Stimulated activated CD4-positive, alpha-beta T cell treated with anti-CD3 and anti-CD28 coated beads, Interleukin-2, amount 100 ng/mL, for 24 hours (primary cell): ENCODE results near the gene ARHGAP42.

Experiments
- DNase-seq, 2 donors: peaks; one replicate each; pipeline ENCODE4 v3.0.0-alpha.2; 2020

The ARHGAP42 gene

DNA sequence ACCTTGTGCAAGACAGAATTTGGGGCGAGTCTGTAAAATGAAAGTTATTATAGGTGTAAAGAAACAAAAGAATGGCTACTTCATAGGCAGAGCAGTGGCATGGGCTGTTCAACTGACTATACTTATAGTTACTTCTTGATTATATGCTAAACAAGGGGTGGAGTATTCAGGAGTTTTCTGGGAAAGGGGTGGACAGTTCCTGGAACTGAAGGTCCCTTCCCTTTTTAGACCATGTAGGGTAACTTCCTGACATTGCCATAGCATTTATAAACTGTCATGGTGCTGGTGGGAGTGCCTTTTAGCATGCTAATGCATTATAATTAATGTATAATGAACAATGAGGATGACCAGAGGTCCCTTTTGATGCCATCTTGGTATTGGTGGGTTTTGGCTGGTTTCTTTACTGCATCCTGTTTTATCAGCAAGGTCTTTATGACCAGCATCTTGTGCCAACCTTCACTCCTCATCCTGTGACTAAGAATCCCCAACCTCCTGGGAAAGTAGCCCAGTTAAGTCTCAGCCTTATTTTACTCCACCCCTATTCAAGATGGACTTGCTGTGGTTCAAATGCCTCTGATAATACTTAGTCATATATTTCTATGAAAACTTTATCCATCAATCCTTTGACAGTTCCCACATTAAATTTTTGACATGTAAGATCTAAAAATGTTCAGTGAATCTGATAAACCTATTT is 118.6 kb downstream of the ARHGAP42 start:
- no peak for DNase-seq

DNA sequence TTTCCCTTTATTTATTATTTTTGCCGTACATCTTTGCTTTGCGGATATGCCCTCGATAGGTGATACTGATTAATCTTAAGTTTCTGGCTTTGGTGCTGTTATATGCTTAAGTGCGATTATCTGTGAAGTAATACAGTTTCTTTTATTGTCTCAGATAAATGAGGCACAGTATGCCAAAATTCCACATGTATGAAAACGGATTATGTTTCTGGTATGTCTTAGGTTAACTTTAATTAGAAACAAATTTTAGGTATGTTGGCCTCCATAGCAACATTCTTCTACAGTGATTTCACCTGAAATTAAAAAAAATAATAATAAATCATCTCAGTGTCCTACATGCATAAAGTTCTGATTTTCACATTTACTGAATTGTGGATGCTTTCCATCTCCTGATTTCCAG is 119.2 kb downstream of the ARHGAP42 start:
- DNase-seq: no peak

DNA sequence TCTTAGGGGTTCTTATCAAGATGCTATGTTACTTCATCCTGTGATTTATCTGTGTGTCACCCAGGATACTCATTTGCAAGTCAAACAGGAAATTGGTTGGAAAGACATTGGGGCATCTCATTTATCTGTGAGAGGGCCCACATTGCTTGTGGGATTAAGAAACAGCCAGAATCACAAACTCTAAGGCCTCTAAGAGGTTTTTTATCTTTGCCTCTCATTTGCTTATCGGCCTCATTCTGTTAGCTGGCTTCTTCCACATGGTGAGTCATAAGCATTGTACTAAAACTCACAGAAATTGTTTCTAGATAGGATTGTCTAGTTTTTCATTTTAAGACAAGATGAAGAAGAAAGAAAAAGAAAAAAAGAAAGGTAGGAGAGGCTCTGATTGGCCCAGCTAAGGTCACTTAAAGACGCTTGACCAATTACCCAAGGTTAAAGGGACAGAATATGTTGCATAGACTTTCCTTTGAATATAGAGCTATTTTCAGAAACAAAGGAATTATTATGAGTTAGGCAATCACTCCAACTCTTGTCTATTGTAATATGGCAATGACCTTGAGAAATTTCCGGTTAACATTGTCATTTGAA is 121.9 kb downstream of the ARHGAP42 start:
- no peak for DNase-seq

DNA sequence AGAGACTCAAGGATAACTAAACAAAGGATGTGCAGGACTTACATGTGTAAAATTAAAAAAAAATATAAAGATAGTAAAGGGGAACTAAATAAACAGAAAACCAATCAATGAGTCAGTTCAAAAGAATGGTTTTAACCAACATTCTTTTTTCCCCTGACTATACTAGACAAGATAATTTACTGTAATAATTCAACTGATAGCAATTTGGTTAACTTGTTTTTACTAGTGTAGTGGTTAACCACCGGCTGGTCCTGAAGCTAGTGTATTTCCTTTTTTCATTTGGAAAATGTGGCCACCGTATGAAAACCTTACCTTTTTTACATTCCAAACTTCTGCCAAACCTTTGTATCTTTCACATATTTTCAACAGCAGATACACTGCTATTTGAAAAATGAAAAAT is 123.1 kb downstream of the ARHGAP42 start:
- no peak for DNase-seq

DNA sequence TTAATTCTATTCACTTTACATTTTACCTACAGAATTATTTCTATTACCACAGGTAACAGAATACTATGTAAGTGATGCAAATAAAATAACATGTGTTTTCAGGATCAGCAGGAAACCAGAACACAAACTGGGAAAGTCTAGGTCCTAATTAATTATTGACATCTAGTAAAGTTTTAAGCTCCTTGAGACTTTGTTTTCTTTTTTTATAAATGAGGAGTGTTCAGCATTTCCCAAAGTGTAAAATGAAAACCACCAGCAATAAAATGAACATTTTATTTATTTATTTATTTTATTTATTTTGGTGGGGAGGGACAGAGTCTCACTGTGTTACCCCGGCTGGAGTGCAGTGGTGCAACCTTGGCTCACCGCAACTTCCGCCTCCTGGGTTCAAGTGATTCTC is 123.6 kb downstream of the ARHGAP42 start:
- no peak for DNase-seq

DNA sequence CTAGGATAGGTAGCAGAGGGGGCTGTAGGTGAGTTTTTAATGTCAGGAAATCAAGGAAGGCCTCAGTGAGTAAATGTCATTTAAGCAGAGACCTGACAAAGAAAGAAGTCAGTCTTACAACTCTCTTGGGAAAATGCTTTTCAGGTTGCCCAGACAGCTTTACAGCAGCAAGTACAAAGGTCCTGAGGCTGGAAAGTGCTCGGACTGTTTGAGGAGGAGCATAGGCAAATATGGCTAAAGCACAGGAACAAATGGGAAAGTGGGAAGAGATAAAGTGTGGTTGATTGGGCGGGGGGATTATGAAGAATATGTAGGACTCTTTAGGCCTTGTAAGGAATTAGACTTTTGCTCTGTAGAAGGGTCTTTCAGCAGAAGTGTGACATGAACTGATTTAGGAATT is 125.4 kb downstream of the ARHGAP42 start:
- no peak for DNase-seq

DNA sequence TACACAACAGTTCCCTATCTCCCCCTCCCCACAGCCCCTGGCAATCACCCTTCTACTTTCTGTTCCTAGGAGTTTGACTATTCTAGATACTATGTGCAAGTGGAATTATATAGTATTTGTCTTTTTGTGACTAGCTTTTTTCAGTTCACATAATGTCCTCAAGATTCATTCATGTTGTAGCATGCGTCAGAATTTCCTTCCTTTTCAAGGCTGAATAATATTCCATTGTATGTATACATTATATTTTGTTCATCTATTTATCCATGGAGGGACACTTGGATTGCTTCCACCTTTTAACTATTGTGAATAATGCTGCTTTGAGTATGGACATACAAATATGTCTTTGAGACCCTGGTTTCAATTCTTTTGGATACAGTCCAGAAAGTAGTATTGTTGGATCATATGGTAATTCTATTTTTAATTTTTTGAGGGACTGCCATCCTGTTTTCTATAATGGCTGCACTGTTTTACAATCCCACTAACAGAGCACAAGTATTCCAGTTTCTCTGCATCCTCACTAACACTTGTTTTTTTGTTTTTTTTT is 128.8 kb downstream of the ARHGAP42 start:
- no peak for DNase-seq

DNA sequence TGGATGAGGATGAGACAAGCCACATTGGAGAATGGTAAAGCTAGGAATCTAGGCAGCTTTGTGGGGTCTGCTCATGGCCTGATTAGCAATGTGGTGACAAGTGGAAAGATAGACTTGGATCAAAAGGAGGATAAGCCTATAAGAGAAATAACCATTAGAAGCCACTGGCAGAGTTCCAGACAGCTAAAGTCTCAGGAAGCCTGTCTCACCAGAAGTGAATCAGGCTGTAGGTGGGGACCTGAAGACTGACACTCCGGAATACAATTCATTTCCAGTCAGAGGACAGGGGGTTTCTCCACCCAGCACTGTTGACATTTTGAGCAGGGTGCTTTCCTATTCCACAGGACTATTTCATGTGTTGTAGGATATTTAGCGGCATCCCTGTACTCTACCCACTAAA is 129.7 kb downstream of the ARHGAP42 start:
- DNase-seq: no peak

DNA sequence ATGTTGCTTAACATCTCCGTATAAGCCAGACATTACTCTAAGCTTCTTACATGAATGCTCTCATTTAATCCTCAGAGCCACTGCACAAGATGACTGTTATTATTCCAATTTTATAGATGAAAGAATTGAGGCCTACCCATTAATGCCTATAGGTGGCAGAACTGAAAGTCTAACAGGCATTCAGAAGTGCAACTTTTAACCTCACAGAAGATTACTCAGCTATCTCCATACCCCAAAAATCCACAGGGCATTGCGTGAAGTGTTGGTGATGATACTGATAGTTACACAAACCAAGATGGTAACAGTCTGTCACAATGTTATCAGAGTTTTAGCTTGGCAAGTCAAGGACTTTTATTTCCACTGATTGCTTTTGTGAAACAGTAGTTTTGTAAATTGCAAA is 130.5 kb downstream of the ARHGAP42 start:
- no peak for DNase-seq

DNA sequence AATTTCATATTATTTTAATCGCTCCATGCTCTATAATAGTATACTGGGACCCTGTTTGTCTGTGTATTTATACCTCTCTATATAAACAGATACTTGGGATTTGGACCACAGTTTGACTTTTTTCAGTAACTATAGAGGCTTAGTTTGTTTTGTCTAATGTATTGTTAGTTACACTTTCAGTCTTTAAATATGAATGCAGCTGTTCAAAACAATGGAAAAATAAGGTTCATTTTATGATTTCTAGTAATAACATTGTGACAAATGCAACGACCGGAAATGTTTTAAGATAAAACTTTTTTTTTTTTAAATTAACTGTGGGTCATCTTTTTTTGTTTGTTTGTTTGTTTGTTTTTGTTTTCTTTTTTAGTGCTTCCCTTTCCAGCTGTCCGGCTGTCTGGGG is 133.5 kb downstream of the ARHGAP42 start:
- DNase-seq: no peak

DNA sequence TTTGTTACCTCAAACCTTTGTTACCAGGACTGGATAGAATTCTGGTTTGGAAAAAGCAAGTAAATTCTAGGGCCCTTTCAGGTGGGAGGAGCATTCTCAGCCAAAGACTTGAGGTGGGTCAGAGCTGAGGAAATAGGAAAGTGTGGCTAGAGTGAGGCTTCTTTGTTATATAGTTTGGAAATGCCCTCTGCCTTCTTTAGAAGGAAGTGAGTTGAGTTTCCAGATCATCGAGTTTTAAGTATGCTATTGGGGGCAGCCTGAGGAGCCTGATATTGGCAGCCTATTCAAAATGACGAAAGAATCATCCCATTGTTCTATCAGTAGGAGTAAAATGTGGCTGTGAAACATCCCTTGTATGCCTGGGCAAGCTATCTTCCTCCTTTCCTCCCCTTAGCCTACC is 134.1 kb downstream of the ARHGAP42 start:
- DNase-seq: no peak

DNA sequence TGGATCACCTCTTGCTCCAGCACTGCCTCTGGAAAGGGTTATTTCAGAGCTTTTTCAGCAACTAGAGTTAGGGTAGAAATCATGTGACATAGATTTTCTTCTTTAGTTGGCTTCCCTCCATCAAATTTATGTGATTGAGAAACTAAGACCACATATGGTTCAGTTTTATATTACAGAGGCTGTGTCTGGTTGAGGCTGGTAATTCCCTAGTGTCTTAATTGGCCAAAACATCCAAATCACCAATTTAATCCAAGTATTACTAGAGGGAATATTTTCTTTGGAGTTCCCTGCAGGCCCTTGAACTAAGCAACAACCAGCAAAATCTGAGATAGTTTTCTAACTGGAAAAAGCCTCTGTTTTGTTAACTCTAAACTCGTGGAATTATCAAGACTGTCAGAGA is 136.3 kb downstream of the ARHGAP42 start:
- no peak for DNase-seq

DNA sequence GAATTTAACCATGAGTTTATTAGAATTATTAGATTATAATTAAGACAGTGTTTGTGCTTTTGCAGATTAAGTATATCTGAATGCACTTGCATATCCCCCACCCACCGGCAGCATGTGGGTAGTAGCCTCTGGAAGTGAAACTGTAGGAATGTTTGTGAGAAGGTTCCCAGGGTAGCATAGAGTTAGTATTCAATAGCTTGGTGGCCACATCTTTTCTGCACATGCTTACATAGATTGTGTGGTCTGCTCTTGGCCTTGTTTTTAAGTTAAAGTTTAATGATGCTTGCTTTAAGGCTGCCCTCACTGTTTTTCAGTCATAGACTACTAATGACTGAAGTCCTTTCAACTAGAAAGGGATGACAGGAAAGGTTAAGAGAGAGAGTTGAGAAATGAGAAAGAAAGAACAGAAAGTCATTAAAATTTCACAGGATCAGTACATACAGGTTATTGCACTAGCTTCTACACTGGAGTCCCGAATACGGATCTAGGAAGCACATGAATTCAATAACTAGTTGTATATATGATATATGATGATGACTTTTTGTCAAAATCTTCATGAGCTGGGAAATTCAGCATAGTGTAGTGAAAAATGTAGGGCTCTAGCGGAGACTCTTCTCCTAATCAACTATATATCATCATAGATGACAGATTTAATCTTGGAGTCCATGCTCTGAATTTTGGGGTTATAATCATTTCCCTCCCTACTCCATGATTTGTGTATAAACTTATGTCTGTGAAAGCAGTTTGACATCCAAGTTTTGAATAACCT is 137.1 kb downstream of the ARHGAP42 start:
- DNase-seq: no peak

DNA sequence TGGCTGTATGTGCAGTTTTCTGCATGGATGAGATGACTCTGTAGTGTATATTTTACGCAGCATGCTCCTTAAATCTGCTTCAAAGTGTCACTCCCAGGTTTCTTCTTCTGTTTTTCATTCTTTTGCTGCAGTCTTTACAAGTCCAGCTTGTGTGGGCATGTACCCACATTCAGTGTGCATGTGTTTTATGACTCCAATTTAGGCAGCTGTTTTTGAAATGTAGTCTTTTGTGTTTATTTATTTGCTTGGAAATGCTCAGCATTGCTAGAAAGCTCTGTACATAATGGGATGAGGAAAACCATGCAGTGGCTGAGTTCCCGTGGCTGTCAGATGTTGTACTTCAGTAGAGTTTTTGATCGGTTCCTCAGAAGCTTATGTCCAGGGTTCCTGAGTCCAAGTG is 138.5 kb downstream of the ARHGAP42 start:
- DNase-seq: no peak

DNA sequence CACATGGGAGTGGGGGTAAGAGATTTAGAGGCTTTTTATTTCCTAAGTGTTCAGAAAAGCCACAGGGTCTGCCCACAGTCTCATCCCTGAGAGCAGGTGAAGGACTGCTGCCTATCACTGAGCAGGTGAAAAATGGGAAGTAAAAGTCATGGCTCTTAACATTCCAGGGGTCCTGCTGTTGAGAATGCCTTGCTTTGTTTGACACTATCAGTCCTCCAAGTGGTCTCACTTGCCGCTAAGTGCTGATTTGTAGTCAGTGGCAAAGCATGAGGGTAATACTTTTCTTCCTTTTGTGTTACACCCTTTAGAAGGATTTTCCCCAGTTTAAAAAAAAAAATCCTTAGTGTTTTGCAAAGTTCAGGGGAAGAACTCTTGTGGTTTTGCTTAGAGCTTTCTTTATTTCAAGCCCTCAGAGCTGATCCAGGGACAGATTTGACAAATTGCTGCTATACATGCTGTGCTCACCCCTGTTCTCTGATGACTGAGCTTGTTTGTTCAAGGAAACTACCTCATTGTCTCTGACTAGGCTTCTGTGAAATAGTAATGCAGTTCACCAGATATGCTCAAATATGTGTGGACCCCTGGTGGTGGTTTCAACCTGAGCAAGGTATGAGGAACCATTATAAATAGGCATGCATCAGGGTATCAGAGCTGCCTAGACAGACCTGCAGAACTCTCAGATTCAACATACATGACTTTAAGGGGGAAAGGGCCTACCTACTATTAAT is 141.0 kb downstream of the ARHGAP42 start:
- DNase-seq: no peak

DNA sequence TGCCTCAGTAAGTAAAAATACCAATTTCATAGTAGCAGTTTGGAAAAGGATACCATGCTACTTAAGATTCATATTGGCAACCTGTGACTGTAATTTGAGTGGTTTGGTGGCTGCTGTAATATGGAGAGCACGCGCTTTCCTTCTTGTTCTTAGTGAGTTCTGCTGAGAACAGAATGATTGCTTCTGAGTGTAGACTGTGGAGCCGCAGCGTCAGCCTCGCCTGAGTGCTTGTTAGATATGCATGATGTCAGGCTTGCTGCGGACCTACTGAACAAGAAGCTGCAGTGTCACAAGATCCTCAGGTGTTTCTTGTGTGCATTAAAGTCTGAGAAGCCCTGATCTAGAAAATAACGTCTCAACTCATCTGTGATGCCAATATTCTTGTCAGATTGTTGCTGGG is 143.2 kb downstream of the ARHGAP42 start:
- DNase-seq: no peak

DNA sequence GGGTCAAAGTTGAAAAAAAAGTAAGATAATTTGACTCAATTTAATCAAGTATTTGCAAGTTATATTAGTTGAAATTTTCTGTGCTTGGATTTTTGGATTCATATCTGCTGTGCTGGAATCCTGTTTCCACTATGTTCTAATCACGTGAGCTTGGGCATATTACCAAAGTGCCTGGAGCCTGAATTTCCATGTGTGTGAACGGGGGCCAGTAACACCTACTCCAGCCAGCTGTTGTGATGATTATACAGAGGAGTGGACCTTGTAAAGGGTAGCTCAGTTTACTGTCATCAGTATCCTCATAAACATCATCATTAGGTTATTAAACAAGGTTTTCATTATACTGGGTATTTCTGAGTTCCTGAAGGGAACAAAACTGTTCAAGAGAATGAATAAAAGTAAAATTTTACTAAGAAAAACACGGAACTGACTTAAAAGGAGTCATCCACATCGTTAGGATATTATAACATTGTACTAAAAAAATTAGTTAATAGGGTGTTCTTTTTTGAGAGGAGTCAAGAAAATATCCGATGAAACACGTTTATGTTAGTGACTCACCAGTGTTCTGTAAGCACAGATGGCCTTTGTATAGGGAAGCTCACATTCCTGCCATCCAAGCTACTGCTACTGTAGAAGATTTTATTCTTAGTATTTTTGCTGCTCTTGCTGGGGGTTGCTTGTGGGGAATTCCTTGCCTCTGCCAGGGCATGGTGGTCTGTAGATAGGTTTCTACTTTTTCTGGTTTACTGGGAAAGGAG is 144.1 kb downstream of the ARHGAP42 start:
- DNase-seq: no peak

DNA sequence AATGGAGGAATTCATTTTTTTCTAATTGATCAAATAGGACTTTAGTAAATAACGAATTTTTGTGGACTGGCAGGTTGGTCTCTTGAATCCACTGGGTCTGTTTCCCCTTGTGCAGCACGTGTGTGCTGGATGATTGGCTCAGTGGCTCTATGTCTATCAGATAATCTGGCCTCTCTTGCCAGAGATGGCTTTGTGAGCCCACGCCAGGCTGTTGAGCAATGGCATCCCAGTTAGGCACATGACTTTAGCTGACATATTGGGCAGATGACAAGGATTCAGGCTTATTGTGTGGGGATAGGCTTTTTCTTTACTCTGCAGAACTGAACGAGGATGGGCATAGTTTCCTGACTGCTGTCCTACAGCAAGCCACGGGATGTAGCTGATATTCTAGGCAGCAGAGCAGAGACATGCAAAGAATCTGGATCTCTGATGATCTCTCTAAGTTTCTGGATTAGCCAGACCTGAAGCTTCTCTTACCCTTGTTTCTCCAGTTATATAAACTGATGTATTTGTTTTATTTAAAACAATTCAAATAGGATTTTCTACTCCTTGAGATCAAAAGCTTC is 144.9 kb downstream of the ARHGAP42 start:
- DNase-seq: no peak

DNA sequence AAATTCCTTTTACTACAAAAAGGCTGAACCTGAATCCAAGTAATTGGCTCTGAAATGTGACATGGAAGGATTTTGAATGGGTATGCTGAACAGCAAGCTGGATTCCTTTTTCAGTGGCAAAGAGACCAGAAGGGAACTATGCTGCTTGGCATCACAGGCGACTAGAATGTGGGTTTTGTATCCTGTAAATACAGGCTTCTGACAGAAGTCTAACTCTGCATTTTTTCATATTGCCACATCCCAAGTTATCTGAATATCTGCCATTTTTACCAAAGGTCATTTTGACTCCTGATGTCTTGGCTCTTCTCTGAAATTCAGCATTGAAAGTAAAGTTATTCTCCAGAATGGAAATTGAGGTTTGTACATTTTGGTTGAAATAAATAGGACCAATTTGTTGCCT is 145.7 kb downstream of the ARHGAP42 start:
- DNase-seq: no peak

DNA sequence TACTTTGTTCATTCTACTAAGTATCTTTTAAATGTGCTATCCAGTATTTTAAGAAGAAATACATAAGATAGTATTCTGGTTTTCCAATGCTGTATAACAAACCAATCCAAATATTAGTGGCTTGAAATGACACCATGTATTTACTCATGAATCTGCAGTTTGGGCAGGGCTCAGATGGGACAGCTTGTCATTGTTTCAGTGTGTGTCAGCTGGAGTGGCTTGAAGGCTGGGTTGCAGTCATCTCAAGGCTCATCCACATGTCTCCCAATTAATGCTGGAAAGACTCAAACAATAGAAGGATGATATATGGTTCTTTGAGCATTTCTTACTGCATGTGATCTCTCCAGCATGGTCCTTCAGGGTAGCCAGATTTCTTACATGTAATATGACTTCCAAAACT is 146.2 kb downstream of the ARHGAP42 start:
- no peak for DNase-seq

DNA sequence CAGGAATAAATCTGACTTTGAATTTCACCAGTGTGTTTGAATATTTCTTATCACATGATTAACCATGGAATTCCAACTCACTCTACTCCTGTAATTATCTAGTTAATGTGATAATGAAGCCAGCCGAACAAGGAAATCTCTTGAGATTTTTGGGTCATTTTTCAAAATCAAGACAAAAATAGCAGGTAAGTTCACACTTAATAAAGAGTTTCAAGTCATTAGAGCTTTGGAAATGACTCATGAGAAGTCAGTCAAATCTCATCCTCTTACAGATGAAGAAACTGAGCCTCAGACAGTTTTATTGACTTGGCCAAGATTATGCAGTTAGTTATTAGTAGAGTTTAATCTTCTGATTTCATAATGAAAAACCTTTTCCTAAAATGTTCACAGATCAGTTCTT is 148.8 kb downstream of the ARHGAP42 start:
- DNase-seq: no peak

DNA sequence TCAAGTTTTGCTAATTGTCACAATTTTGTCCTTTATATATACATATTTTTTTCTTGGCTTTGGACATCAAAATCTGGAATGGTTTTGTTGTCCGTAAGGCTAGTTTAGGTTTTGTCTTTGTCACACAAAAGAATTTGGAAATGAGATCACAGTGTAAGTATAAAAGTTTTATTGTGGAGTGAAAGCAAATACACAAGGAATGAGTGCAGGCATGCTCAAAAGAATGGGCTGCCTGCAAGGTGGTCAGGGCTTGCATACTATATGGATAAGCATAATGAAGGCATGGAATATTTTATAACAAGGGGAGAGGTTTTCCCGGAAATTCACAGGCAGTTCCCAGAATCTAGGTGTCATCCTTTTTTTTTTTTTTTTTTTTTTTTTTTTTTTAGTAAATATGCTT is 150.2 kb downstream of the ARHGAP42 start:
- no peak for DNase-seq
